OCI-LY1 (cell line): ENCODE measurements around the gene PGM2L1.
"Not testable (repeated sequence)": the region's sequence is repeated elsewhere in the genome, so short reads cannot be mapped to it uniquely, and the experiment has no call there.

Experiments used
- H2AFZ ChIP-seq: fragments of 200-600 bp; sonication (generic), shearing (Covaris generic); 2 replicates; pipeline ENCODE4 v1.6.0; 2014; ENCODE audit warnings: antibody characterized with exemption, mild to moderate bottlenecking, low read length
- H3F3A ChIP-seq: fragments of 200-600 bp; sonication (generic), shearing (Covaris generic); 2 replicates; pipeline ENCODE4 v1.6.0; 2014; ENCODE audit warnings: mild to moderate bottlenecking, antibody characterized with exemption, low read length, moderate library complexity; ENCODE audit not compliant: insufficient read depth
- H3K27ac ChIP-seq: fragments of 200-600 bp; sonication (generic); 2 replicates; pipeline ENCODE4 v1.5.1; 2014; ENCODE audit warnings: low read length, mixed run types, mild to moderate bottlenecking, low read depth; ENCODE audit not compliant: poor library complexity, severe bottlenecking
- H3K27me3 ChIP-seq: fragments of 200-600 bp; sonication (generic); 2 replicates; pipeline ENCODE4 v1.6.0; 2014; ENCODE audit warnings: antibody characterized with exemption, mild to moderate bottlenecking, low read length, moderate library complexity; ENCODE audit not compliant: insufficient read depth
- H3K36me3 ChIP-seq: fragments of 200-600 bp; sonication (generic); 2 replicates; pipeline ENCODE4 v1.6.1; 2014; ENCODE audit warnings: mild to moderate bottlenecking, antibody characterized with exemption, low read length, moderate library complexity, mixed read lengths; ENCODE audit not compliant: insufficient read depth
- H3K4me1 ChIP-seq: fragments of 200-600 bp; sonication (generic); 2 replicates; pipeline ENCODE4 v1.5.1; 2014; ENCODE audit warnings: mild to moderate bottlenecking, low read length, moderate library complexity; ENCODE audit not compliant: insufficient read depth, severe bottlenecking
- H3K4me2 ChIP-seq: fragments of 200-600 bp; sonication (generic), shearing (Covaris generic); 2 replicates; pipeline ENCODE4 v1.6.1; 2014; ENCODE audit warnings: low read length
- H3K4me3 ChIP-seq: fragments of 200-600 bp; sonication (generic); 2 replicates; pipeline ENCODE4 v1.5.1; 2014; ENCODE audit warnings: low read length, low read depth, mild to moderate bottlenecking, mixed read lengths; ENCODE audit not compliant: poor library complexity, severe bottlenecking
- H3K79me2 ChIP-seq: fragments of 200-600 bp; shearing (Covaris generic); 2 replicates; pipeline ENCODE4 v1.6.1; 2016; ENCODE audit warnings: mixed run types, low read length, mixed read lengths; ENCODE audit not compliant: insufficient read depth
- H3K9ac ChIP-seq: fragments of 200-600 bp; sonication (generic), shearing (Covaris generic); 2 replicates; pipeline ENCODE4 v1.6.1; 2014; ENCODE audit warnings: mild to moderate bottlenecking, low read length, mixed read lengths
- H3K9me2 ChIP-seq: fragments of 200-600 bp; sonication (generic), shearing (Covaris generic); 2 replicates; pipeline ENCODE4 v1.6.1; 2014; ENCODE audit warnings: low read depth, mild to moderate bottlenecking, low read length, mixed read lengths
- H3K9me3 ChIP-seq: fragments of 200-600 bp; shearing (Covaris generic); 2 replicates; pipeline ENCODE4 v1.6.1; 2014; ENCODE audit warnings: low read length, mixed read lengths
- H4K20me1 ChIP-seq: fragments of 200-600 bp; sonication (generic), shearing (Covaris generic); 2 replicates; pipeline ENCODE4 v1.6.0; 2016; ENCODE audit warnings: mild to moderate bottlenecking, low read length; ENCODE audit not compliant: insufficient read depth
- CTCF ChIP-seq: fragments of 200-600 bp; sonication (generic), shearing (Covaris generic); IDR thresholded peaks from 2 replicates; pipeline ENCODE4 v1.5.1; 2017; ENCODE audit warnings: mild to moderate bottlenecking, antibody characterized with exemption, low read length, moderate library complexity, mixed read lengths
- EZH2 ChIP-seq: fragments of 200-600 bp; sonication (generic), shearing (Covaris generic); IDR thresholded peaks from 2 replicates; pipeline ENCODE4 v1.8.0; 2017; ENCODE audit warnings: borderline replicate concordance, mixed run types, mild to moderate bottlenecking, antibody characterized with exemption, low read length, moderate library complexity, mixed read lengths

The PGM2L1 gene

GRCh38 chr11:74332291-74332690 lies 65.9 kb downstream of the PGM2L1 start:
- Histone ChIP-seq H4K20me1 (no peaks in the 10 kb centered on the region), H2AFZ (no peak overlapping the region)

GRCh38 chr11:74331000-74331399 lies 67.2 kb downstream of the PGM2L1 start:
- H3K4me2 ChIP-seq, H3K4me1 ChIP-seq, H3K27ac ChIP-seq: not testable (repeated sequence)

More at GRCh38 chr11:74332291-74332690, 65.9 kb downstream of the PGM2L1 start:
- H3K79me2 ChIP-seq = no peaks in the 10 kb centered on the region
- no peaks in the 10 kb centered on the region for H3K4me1 ChIP-seq
- no peaks in the 10 kb centered on the region for H3K27me3 ChIP-seq
- H3K9ac ChIP-seq = no peak overlapping the region
- H3K27ac ChIP-seq = no peak overlapping the region
- H3K9me2 ChIP-seq = no peaks in the 10 kb centered on the region
- H3K4me3 ChIP-seq = no peak overlapping the region
- no peaks in the 10 kb centered on the region for H3F3A ChIP-seq
- H3K9me3 ChIP-seq = no peaks in the 10 kb centered on the region
- no peaks in the 10 kb centered on the region for H3K36me3 ChIP-seq
- TF ChIP-seq EZH2 (no peak), CTCF (no peak)
- no peak overlapping the region for H3K4me2 ChIP-seq

GRCh38 chr11:74330075-74330858 lies 68.0 kb downstream of the PGM2L1 start:
- Histone ChIP-seq H3K9me3 (no peaks in the 10 kb centered on the region), H3K9me2 (no peaks in the 10 kb centered on the region), H3K27me3 (no peaks in the 10 kb centered on the region), H4K20me1 (no peaks in the 10 kb centered on the region), H3K4me2 (no peak overlapping the region), H3K79me2 (no peaks in the 10 kb centered on the region), H3K4me1 (no peaks in the 10 kb centered on the region), H2AFZ (no peak overlapping the region), H3K4me3 (no peak overlapping the region), H3F3A (no peaks in the 10 kb centered on the region), H3K36me3 (no peaks in the 10 kb centered on the region), H3K27ac (no peak overlapping the region), H3K9ac (no peak overlapping the region)
- TF ChIP-seq CTCF = no peak
- TF ChIP-seq EZH2 = no peak

More at GRCh38 chr11:74331000-74331399, 67.2 kb downstream of the PGM2L1 start:
- not testable (repeated sequence) for H3K9ac ChIP-seq, H4K20me1 ChIP-seq, H3K4me3 ChIP-seq, H3K36me3 ChIP-seq, H2AFZ ChIP-seq, H3K9me2 ChIP-seq, H3K9me3 ChIP-seq, H3K79me2 ChIP-seq, H3K27me3 ChIP-seq, H3F3A ChIP-seq

GRCh38 chr11:74327076-74327475 lies 71.2 kb downstream of the PGM2L1 start:
- H3K79me2 ChIP-seq = no peaks in the 10 kb centered on the region
- H3K27ac ChIP-seq = no peak overlapping the region
- H2AFZ ChIP-seq = no peak overlapping the region
- no peak overlapping the region for H3K4me3 ChIP-seq
- H3K9me2 ChIP-seq = no peaks in the 10 kb centered on the region
- no peaks in the 10 kb centered on the region for H3K27me3 ChIP-seq
- H3F3A ChIP-seq = no peaks in the 10 kb centered on the region
- TF ChIP-seq EZH2 (no peak), CTCF (no peak)
- H3K9ac ChIP-seq = no peak overlapping the region
- no peaks in the 10 kb centered on the region for H3K4me1 ChIP-seq
- no peaks in the 10 kb centered on the region for H3K36me3 ChIP-seq
- no peak overlapping the region for H3K4me2 ChIP-seq
- H4K20me1 ChIP-seq = no peaks in the 10 kb centered on the region
- H3K9me3 ChIP-seq = no peaks in the 10 kb centered on the region
